HUES6 (cell line): ENCODE measurements around the gene TNFSF11.

Source experiments
- H3K27ac ChIP-seq: 2 replicates; pipeline ENCODE4 v1.7.0; 2013; ENCODE audit warnings: low read depth, mild to moderate bottlenecking, low read length, inconsistent platforms
- H3K27me3 ChIP-seq: 2 replicates; pipeline ENCODE4 v1.6.1; 2013; ENCODE audit warnings: low read length; ENCODE audit not compliant: control insufficient read depth, insufficient read depth
- H3K36me3 ChIP-seq: 2 replicates; pipeline ENCODE4 v1.6.1; 2013; ENCODE audit warnings: low read length; ENCODE audit not compliant: control insufficient read depth, insufficient read depth
- H3K4me1 ChIP-seq: 2 replicates; pipeline ENCODE4 v1.6.1; 2013; ENCODE audit warnings: low read length; ENCODE audit not compliant: control insufficient read depth, insufficient read depth
- H3K4me3 ChIP-seq: 2 replicates; pipeline ENCODE4 v1.5.1; 2013; ENCODE audit warnings: low read depth, low read length
- H3K9ac ChIP-seq: one replicate; pipeline ENCODE4 v1.6.1; 2013; ENCODE audit warnings: mild to moderate bottlenecking, low read length
- H3K9me3 ChIP-seq: 2 replicates; pipeline ENCODE4 v1.6.1; 2013; ENCODE audit warnings: low read depth, low read length; ENCODE audit not compliant: control insufficient read depth, insufficient read depth

The TNFSF11 gene

DNA sequence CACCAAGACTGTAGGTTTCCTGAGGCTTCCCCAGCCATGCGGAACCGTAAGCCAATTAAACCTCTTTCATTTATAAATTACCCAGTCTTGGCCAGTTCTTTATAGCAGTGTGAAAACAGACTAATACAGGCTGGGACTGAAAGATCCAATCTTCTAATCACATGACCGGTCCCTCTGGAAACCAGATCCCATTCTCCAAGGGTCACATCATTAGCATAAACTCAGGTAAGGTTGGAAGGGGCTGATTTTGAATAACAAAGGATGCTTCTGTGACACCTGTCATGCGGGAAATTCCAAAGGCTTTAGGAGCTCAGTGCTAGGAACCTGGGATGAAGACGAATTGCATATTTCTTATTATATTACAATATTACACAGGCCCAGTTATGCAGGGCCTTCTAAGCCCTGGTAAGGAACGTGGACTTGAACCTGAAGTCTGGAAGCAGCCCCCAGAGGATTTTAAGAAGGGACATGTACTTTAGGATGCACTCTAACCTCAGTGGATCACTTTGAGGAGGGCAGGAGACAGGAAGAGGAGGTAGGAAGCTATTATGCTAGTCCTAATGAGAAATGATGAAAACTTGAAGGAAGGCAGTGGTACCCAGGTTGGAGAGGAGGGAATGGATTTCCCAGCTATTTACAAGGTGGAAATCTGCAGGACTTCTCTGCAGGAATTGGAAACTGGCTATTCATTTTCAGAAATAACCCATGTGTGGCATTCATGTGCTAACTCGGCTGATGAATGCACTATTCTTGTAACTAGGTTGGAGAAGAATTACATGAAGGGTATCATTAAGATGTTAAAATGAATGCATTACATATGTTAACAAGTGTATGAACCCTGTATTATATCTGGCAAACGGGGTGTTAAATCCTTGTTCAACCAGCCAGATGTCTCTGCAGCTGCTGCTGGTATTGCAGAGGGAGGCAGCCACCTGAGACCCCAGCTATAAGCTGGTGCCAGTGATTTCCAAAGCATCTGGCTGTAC, 19.3 kb downstream of the TNFSF11 start:
- Histone ChIP-seq H3K9ac (no peak overlapping the region), H3K36me3 (no peaks in the 10 kb centered on the region), H3K4me1 (peaks cover 36% of the 10 kb centered on the region), H3K9me3 (no peaks in the 10 kb centered on the region), H3K4me3 (no peak overlapping the region), H3K27me3 (no peaks in the 10 kb centered on the region), H3K27ac (no peak overlapping the region)

DNA sequence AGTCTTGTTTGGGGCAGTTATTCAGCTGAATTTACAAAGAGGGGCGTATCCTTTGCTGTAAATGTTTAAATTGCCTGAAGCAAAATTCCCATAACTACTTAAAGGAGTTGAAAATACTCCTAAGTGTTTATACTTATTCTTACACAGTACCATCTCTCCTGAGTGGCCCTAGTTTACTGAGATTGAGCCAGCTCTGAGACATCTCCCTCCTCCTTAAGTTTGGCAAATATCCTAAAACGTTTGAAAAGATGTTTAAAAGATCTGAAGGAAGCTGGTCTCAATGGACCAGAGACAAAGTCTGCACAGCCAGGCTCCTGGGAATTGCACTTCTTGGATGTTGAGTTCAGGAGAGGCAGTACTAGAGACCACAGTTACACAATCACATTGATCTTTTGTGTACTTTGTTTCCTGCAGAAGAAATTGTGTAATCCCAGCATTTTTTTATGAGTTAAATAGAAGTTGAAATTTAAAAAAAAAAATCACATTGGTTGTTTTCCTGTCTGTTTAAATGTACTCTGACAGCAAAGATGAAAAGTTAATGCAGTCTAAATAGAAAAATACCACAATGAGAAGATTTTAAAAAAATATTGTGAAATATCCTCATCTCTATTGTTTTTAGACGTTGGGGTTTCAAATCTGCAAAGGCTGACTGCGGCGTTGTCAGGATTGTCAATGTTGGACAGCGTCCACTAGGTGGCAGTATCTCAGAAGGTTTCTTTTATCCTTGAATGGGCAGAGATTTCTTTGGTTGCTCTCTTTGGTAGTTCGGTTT, 20.7 kb downstream of the TNFSF11 start:
- peaks cover 36% of the 10 kb centered on the region for H3K4me1 ChIP-seq
- no peak overlapping the region for H3K9ac ChIP-seq
- H3K27me3 ChIP-seq, result no peaks in the 10 kb centered on the region
- H3K4me3 ChIP-seq, result no peak overlapping the region
- no peak overlapping the region for H3K27ac ChIP-seq
- no peaks in the 10 kb centered on the region for H3K36me3 ChIP-seq
- H3K9me3 ChIP-seq, result no peaks in the 10 kb centered on the region

DNA sequence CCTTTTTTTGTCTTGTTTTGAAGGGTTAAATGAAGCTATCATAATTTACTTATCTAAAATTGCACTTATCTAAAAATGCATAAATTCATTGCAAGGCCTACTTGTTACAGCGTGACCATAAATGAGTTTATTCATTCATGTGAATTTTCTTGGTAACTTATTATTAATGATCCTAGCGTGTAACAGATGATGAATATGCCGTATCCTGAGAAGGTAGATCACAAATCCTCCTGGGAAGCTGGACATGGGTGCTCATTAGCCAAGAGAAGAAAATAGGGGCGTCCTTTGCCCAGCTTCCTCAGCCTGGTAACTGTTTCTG, 21.3 kb downstream of the TNFSF11 start:
- Histone ChIP-seq H3K36me3 (no peaks in the 10 kb centered on the region), H3K9me3 (no peaks in the 10 kb centered on the region), H3K4me3 (no peak overlapping the region), H3K27me3 (no peaks in the 10 kb centered on the region), H3K9ac (no peak overlapping the region), H3K4me1 (peaks cover 36% of the 10 kb centered on the region), H3K27ac (no peak overlapping the region)

DNA sequence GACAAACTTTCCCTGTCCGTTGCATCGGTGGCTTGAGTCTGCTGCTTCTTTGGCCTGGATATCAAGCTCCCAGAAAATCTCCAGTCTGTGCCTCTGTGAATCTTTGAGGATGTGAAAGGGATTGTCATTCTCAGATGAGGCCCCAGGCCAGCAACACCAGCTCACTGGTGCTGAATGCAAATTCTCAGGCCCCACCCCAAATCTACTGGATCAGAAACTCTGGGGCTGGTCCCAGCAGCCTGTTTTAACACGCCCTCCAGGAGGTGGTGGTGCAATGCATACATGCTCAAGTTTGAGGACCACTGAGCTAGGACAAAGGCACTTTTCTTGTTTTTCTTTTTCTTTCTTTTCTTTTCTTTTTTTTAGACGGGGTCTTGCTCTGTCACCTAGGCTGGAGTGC, 23.6 kb downstream of the TNFSF11 start:
- Histone ChIP-seq H3K4me1 (peaks cover 34% of the 10 kb centered on the region), H3K27ac (no peak overlapping the region), H3K27me3 (no peaks in the 10 kb centered on the region), H3K9ac (no peak overlapping the region), H3K36me3 (peaks cover 12% of the 10 kb centered on the region; the same call in 1 of the 2 replicates), H3K9me3 (no peaks in the 10 kb centered on the region), H3K4me3 (no peak overlapping the region)

DNA sequence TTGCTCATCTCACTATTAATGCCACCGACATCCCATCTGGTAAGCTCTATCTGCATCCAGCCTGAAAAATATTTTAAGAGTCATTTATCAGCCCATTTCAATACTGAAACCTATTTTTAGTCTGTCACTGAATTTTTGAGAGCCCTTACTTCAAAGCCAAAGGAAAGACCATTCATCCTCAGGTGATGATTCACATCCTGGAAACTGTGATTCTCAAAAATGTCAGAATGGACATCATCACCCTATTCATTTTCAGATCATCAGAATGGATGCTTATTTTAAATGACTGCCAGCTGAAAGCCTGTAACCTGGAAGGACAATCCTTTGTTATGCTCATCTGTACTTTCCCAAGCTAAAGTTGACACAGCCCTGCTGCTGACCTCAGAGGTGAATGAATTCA, 27.0 kb downstream of the TNFSF11 start:
- H3K4me1 ChIP-seq, result peaks cover 9% of the 10 kb centered on the region; the same call in 1 of the 2 replicates
- H3K27ac ChIP-seq, result no peak overlapping the region
- H3K36me3 ChIP-seq, result peaks cover 12% of the 10 kb centered on the region; the same call in 1 of the 2 replicates
- H3K4me3 ChIP-seq, result no peak overlapping the region
- H3K27me3 ChIP-seq, result no peaks in the 10 kb centered on the region
- H3K9me3 ChIP-seq, result no peaks in the 10 kb centered on the region
- H3K9ac ChIP-seq, result no peak overlapping the region

DNA sequence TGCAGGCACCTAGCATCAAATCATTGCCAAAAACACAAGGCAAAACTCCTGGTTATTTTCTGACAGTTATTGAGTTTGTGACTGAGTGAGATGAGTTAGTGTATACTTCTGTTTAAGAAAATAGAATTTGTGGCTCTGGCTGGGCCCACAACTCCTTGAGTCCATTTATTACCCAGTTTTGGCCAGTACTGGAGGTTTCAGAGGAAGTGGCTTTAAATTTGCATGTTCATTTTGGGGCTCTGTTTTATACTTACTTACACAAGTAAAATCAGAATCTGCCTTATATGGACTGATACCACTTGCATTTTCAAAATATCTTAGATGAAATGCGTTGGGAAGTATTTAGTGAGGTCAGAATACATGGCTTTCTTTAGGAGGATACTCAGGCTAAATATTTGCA, 29.0 kb downstream of the TNFSF11 start:
- H3K9me3 ChIP-seq, result no peaks in the 10 kb centered on the region
- H3K9ac ChIP-seq, result no peak overlapping the region
- peaks cover 12% of the 10 kb centered on the region; the same call in 1 of the 2 replicates for H3K36me3 ChIP-seq
- H3K4me3 ChIP-seq, result no peak overlapping the region
- no peaks in the 10 kb centered on the region for H3K27me3 ChIP-seq
- no peak overlapping the region for H3K27ac ChIP-seq
- 0 out of 2 replicates have a peak, but pooled peaks cover 4% of the 10 kb centered on the region for H3K4me1 ChIP-seq

DNA sequence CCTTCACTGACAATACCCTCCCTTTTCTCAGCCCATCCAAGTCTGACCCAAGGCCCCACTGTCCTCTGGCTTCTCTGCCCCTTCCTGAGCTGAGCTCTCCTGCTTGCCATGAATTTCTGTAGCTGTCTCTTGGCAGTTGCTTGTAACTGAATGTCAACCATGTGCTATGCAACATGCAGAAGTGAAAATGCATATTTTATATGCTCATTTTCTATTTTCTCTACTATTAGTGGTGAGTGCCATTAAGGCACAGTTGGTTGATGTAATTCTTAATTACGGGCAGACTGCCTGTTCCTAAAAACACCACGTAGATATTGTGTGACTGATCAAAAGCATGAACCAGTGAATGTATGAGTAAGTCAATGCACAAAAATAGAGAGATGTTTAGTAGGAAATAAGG, 29.6 kb downstream of the TNFSF11 start:
- H3K4me3 ChIP-seq, result no peak overlapping the region
- H3K27ac ChIP-seq, result no peak overlapping the region
- H3K4me1 ChIP-seq, result 0 out of 2 replicates have a peak, but pooled peaks cover 4% of the 10 kb centered on the region
- H3K9me3 ChIP-seq, result no peaks in the 10 kb centered on the region
- no peaks in the 10 kb centered on the region for H3K27me3 ChIP-seq
- H3K36me3 ChIP-seq, result peaks cover 12% of the 10 kb centered on the region; the same call in 1 of the 2 replicates
- no peak overlapping the region for H3K9ac ChIP-seq

DNA sequence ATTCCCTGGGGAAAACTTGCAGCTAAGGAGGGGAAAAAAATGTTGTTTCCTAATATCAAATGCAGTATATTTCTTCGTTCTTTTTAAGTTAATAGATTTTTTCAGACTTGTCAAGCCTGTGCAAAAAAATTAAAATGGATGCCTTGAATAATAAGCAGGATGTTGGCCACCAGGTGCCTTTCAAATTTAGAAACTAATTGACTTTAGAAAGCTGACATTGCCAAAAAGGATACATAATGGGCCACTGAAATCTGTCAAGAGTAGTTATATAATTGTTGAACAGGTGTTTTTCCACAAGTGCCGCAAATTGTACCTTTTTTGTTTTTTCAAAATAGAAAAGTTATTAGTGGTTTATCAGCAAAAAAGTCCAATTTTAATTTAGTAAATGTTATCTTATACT, 33.6 kb downstream of the TNFSF11 start:
- Histone ChIP-seq H3K4me1 (no peaks in the 10 kb centered on the region), H3K4me3 (no peak overlapping the region), H3K9ac (no peak overlapping the region), H3K9me3 (no peaks in the 10 kb centered on the region), H3K27me3 (no peaks in the 10 kb centered on the region), H3K36me3 (no peaks in the 10 kb centered on the region), H3K27ac (no peak overlapping the region)

DNA sequence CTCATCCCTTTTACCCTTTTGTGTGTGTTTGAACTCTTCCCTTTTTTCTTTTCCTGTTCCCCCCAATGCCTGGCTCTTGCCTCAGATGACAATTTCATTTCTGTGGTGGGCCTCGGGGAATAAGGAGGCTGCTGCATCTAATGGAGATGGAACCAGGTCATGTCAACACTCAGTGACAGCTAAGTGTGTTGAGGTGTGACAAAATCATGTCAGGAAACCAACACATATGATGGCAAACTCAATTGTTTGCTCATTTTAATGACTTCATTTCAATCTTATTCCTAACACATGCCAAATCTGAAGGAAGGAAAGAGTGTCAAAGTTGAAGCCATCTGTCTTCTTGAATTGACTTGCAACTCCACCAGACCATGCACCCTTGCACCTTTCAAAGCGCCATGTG, 36.7 kb downstream of the TNFSF11 start:
- Histone ChIP-seq H3K27me3 (no peaks in the 10 kb centered on the region), H3K4me3 (no peak overlapping the region), H3K9me3 (no peaks in the 10 kb centered on the region), H3K4me1 (no peaks in the 10 kb centered on the region), H3K36me3 (no peaks in the 10 kb centered on the region), H3K27ac (no peak overlapping the region), H3K9ac (no peak overlapping the region)

DNA sequence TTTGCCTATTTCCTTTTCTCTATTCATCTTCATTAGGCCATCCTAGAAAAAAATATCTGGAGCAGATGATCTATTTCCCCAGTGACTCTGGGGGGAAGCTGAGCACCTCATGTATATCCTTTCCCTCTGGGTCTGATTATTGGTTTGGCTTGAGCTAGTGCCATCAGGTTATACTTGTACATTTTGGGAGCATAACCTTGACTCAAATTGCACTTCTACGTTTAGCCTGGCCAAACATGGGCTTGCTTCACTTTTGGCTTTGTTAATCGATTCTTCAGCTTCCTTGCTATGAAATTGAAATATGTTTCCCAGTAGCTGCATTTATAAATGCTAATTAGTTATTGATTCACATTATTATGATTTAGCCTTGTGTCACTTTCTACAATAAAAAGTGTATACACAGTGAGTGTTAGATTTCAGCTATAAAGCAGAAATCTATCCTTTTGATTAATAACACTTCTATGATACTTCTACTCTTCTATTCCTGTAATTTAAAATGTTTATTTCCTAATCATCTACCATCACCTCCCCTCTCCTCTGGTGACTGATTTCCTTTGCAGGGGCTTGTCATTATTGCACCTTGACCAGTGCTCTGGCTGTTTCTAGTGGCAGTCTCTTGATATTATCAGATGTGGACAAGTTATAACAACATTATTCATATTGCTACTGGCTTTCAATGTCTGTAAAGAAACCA, 37.3 kb downstream of the TNFSF11 start:
- no peaks in the 10 kb centered on the region for H3K4me1 ChIP-seq
- no peak overlapping the region for H3K9ac ChIP-seq
- no peaks in the 10 kb centered on the region for H3K27me3 ChIP-seq
- no peaks in the 10 kb centered on the region for H3K9me3 ChIP-seq
- H3K27ac ChIP-seq, result no peak overlapping the region
- no peak overlapping the region for H3K4me3 ChIP-seq
- H3K36me3 ChIP-seq, result no peaks in the 10 kb centered on the region
